ENCODE results near the gene TRIM63.
A peak's percentile ranks its signal among the peaks of the same experiment; 100 is the strongest.

The TRIM63 gene

GRCh38 chr1:26031611-26032220 lies 35.7 kb downstream of the TRIM63 start:
- Histone ChIP-seq H2BK15ac (ENCODE audit: low read depth, poor library complexity, severe bottlenecking) (no peak overlapping the region), H2BK120ac (ENCODE audit: low read depth, low read length) (no peak overlapping the region), H4K8ac (ENCODE audit: low read length) (no peak overlapping the region), H3K23ac (ENCODE audit: low read length in 2 of 2) (no peak overlapping the region), H3K9ac (ENCODE audit: low read length) (peak overlapping the region; percentile 8), H3K4me2 (ENCODE audit: low read length, poor library complexity, severe bottlenecking) (no peak overlapping the region), H3K4ac (ENCODE audit: low read depth in 1 of 2, low read length in 2 of 2) (no peak overlapping the region), H3K18ac (ENCODE audit: low read depth in 1 of 2, low read length in 2 of 2) (no peak overlapping the region), H4K91ac (ENCODE audit: low read length) (no peak overlapping the region), H3K36me3 (ENCODE audit: control insufficient read depth in 1 of 2, insufficient read depth in 2 of 2, low read depth in 1 of 2, low read length in 2 of 2) (no peaks in the 10 kb centered on the region), H3K27me3 (ENCODE audit: control insufficient read depth in 1 of 2, insufficient read depth in 1 of 2, low read length in 2 of 2) (peaks cover 0 to 27% of the 10 kb centered on the region in 2 experiments), H3K9me3 (ENCODE audit: control insufficient read depth, low read length) (no peaks in the 10 kb centered on the region), H3K4me1 (ENCODE audit: control insufficient read depth, insufficient read depth, low read depth, low read length) (peaks cover 23% of the 10 kb centered on the region), H2AK5ac (ENCODE audit: low read length, severe bottlenecking) (no peak overlapping the region), H3K27ac (ENCODE audit: low read length, poor library complexity, severe bottlenecking) (no peak overlapping the region), H2BK5ac (ENCODE audit: low read depth, low read length, poor library complexity, severe bottlenecking) (no peak overlapping the region), H3K4me3 (ENCODE audit: insufficient read depth in 1 of 2, low read depth in 1 of 2, low read length in 2 of 2) (no peak overlapping the region), H3K14ac (ENCODE audit: low read length in 2 of 2) (no peak overlapping the region), H2BK12ac (ENCODE audit: low read length in 2 of 2) (no peak overlapping the region), H2AFZ (ENCODE audit: low read depth, low read length) (no peak overlapping the region), H3K79me1 (replicated peaks; ENCODE audit: low read length, poor library complexity, severe bottlenecking) (no peaks in the 10 kb centered on the region)
- peak; percentile 26 for DNase-seq
- WGBS, result 76% methylated on average over 2 of the region's 3 CpGs

GRCh38 chr1:26031196-26031595 lies 36.2 kb downstream of the TRIM63 start:
- no peak overlapping the region for H4K91ac ChIP-seq (ENCODE audit: low read length)
- no peak overlapping the region for H4K8ac ChIP-seq (ENCODE audit: low read length)
- H3K79me1 ChIP-seq (replicated peaks; ENCODE audit: low read length, poor library complexity, severe bottlenecking), result no peaks in the 10 kb centered on the region
- no peak overlapping the region for H2BK5ac ChIP-seq (ENCODE audit: low read depth, low read length, poor library complexity, severe bottlenecking)
- peak overlapping the region; percentile 8 for H3K9ac ChIP-seq (ENCODE audit: low read length)
- H2BK12ac ChIP-seq (ENCODE audit: low read length in 2 of 2), result no peak overlapping the region
- no peak overlapping the region for H3K23ac ChIP-seq (ENCODE audit: low read length in 2 of 2)
- no peak for DNase-seq
- H3K4ac ChIP-seq (ENCODE audit: low read depth in 1 of 2, low read length in 2 of 2), result no peak overlapping the region
- H3K4me3 ChIP-seq (ENCODE audit: insufficient read depth in 1 of 2, low read depth in 1 of 2, low read length in 2 of 2), result no peak overlapping the region
- H2AK5ac ChIP-seq (ENCODE audit: low read length, severe bottlenecking), result no peak overlapping the region
- peaks cover 0 to 22% of the 10 kb centered on the region in 2 experiments for H3K27me3 ChIP-seq (ENCODE audit: control insufficient read depth in 1 of 2, insufficient read depth in 1 of 2, low read length in 2 of 2)
- no peaks in the 10 kb centered on the region for H3K9me3 ChIP-seq (ENCODE audit: control insufficient read depth, low read length)
- WGBS, result 89% methylated on average over 4 of the region's 4 CpGs
- no peak overlapping the region for H3K18ac ChIP-seq (ENCODE audit: low read depth in 1 of 2, low read length in 2 of 2)
- no peak overlapping the region for H2BK15ac ChIP-seq (ENCODE audit: low read depth, poor library complexity, severe bottlenecking)
- H3K4me1 ChIP-seq (ENCODE audit: control insufficient read depth, insufficient read depth, low read depth, low read length), result peaks cover 18% of the 10 kb centered on the region
- no peak overlapping the region for H3K4me2 ChIP-seq (ENCODE audit: low read length, poor library complexity, severe bottlenecking)
- H3K14ac ChIP-seq (ENCODE audit: low read length in 2 of 2), result no peak overlapping the region
- no peak overlapping the region for H3K27ac ChIP-seq (ENCODE audit: low read length, poor library complexity, severe bottlenecking)
- no peaks in the 10 kb centered on the region for H3K36me3 ChIP-seq (ENCODE audit: control insufficient read depth in 1 of 2, insufficient read depth in 2 of 2, low read depth in 1 of 2, low read length in 2 of 2)
- H2BK120ac ChIP-seq (ENCODE audit: low read depth, low read length), result no peak overlapping the region
- no peak overlapping the region for H2AFZ ChIP-seq (ENCODE audit: low read depth, low read length)

- Histone ChIP-seq H3K18ac (ENCODE audit: low read depth in 1 of 2, low read length in 2 of 2) (no peak overlapping the region), H3K23ac (ENCODE audit: low read length in 2 of 2) (no peak overlapping the region), H3K79me1 (replicated peaks; ENCODE audit: low read length, poor library complexity, severe bottlenecking) (no peaks in the 10 kb centered on the region), H3K4me2 (ENCODE audit: low read length, poor library complexity, severe bottlenecking) (no peak overlapping the region), H2BK120ac (ENCODE audit: low read depth, low read length) (no peak overlapping the region), H2BK5ac (ENCODE audit: low read depth, low read length, poor library complexity, severe bottlenecking) (no peak overlapping the region), H3K4me3 (ENCODE audit: insufficient read depth in 1 of 2, low read depth in 1 of 2, low read length in 2 of 2) (no peak overlapping the region), H3K14ac (ENCODE audit: low read length in 2 of 2) (no peak overlapping the region), H2BK15ac (ENCODE audit: low read depth, poor library complexity, severe bottlenecking) (no peak overlapping the region), H3K9me3 (ENCODE audit: control insufficient read depth, low read length) (no peaks in the 10 kb centered on the region), H4K91ac (ENCODE audit: low read length) (no peak overlapping the region), H4K8ac (ENCODE audit: low read length) (no peak overlapping the region), H3K4me1 (ENCODE audit: control insufficient read depth, insufficient read depth, low read depth, low read length) (peaks cover 13% of the 10 kb centered on the region), H2AFZ (ENCODE audit: low read depth, low read length) (no peak overlapping the region), H3K27ac (ENCODE audit: low read length, poor library complexity, severe bottlenecking) (no peak overlapping the region), H2AK5ac (ENCODE audit: low read length, severe bottlenecking) (no peak overlapping the region), H3K27me3 (ENCODE audit: control insufficient read depth in 1 of 2, insufficient read depth in 1 of 2, low read length in 2 of 2) (peaks cover 0 to 23% of the 10 kb centered on the region in 2 experiments), H2BK12ac (ENCODE audit: low read length in 2 of 2) (no peak overlapping the region), H3K9ac (ENCODE audit: low read length) (no peak overlapping the region), H3K36me3 (ENCODE audit: control insufficient read depth in 1 of 2, insufficient read depth in 2 of 2, low read depth in 1 of 2, low read length in 2 of 2) (no peaks in the 10 kb centered on the region), H3K4ac (ENCODE audit: low read depth in 1 of 2, low read length in 2 of 2) (no peak overlapping the region)
- 76% methylated on average over 7 of the region's 7 CpGs for WGBS
- no peak for DNase-seq
Measured at GRCh38 chr1:26029864-26030481, 37.5 kb downstream of the TRIM63 start.

GRCh38 chr1:26029054-26029863 lies 38.2 kb downstream of the TRIM63 start:
- Histone ChIP-seq H3K14ac (ENCODE audit: low read length in 2 of 2) (no peak overlapping the region), H3K23ac (ENCODE audit: low read length in 2 of 2) (no peak overlapping the region), H2BK12ac (ENCODE audit: low read length in 2 of 2) (no peak overlapping the region), H3K27me3 (ENCODE audit: control insufficient read depth in 1 of 2, insufficient read depth in 1 of 2, low read length in 2 of 2) (peaks cover 0 to 17% of the 10 kb centered on the region in 2 experiments), H2BK5ac (ENCODE audit: low read depth, low read length, poor library complexity, severe bottlenecking) (no peak overlapping the region), H3K9ac (ENCODE audit: low read length) (no peak overlapping the region), H3K4me2 (ENCODE audit: low read length, poor library complexity, severe bottlenecking) (no peak overlapping the region), H3K36me3 (ENCODE audit: control insufficient read depth in 1 of 2, insufficient read depth in 2 of 2, low read depth in 1 of 2, low read length in 2 of 2) (no peaks in the 10 kb centered on the region), H3K79me1 (replicated peaks; ENCODE audit: low read length, poor library complexity, severe bottlenecking) (no peaks in the 10 kb centered on the region), H4K8ac (ENCODE audit: low read length) (no peak overlapping the region), H2AFZ (ENCODE audit: low read depth, low read length) (no peak overlapping the region), H2BK15ac (ENCODE audit: low read depth, poor library complexity, severe bottlenecking) (no peak overlapping the region), H4K91ac (ENCODE audit: low read length) (no peak overlapping the region), H2BK120ac (ENCODE audit: low read depth, low read length) (no peak overlapping the region), H3K27ac (ENCODE audit: low read length, poor library complexity, severe bottlenecking) (no peak overlapping the region), H2AK5ac (ENCODE audit: low read length, severe bottlenecking) (no peak overlapping the region), H3K4me3 (ENCODE audit: insufficient read depth in 1 of 2, low read depth in 1 of 2, low read length in 2 of 2) (no peak overlapping the region), H3K18ac (ENCODE audit: low read depth in 1 of 2, low read length in 2 of 2) (no peak overlapping the region), H3K4ac (ENCODE audit: low read depth in 1 of 2, low read length in 2 of 2) (no peak overlapping the region), H3K4me1 (ENCODE audit: control insufficient read depth, insufficient read depth, low read depth, low read length) (peaks cover 6% of the 10 kb centered on the region), H3K9me3 (ENCODE audit: control insufficient read depth, low read length) (no peaks in the 10 kb centered on the region)
- no peak for DNase-seq
- WGBS, result 82% methylated on average over 15 of the region's 15 CpGs
